ENCODE data around the gene TPRN.

The TPRN gene

GRCh38 chr9:137236238-137236935 lies 35.8 kb upstream of the TPRN start:
- DNase-seq (ENCODE audit: low read depth in 2 of 2), result peak; percentile 80 to 81

GRCh38 chr9:137235424-137236237 lies 35.1 kb upstream of the TPRN start:
- no peak for DNase-seq (ENCODE audit: low read depth in 2 of 2)

- no peak for DNase-seq (ENCODE audit: low read depth in 2 of 2)
These were observed 34.4 kb upstream of the TPRN start for GRCh38 chr9:137234758-137235423.

GRCh38 chr9:137234055-137234697 lies 33.6 kb upstream of the TPRN start:
- no peak for DNase-seq (ENCODE audit: low read depth in 2 of 2)

GRCh38 chr9:137233143-137233980 lies 32.8 kb upstream of the TPRN start:
- no peak for DNase-seq (ENCODE audit: low read depth in 2 of 2)

GRCh38 chr9:137232510-137232909 lies 32.0 kb upstream of the TPRN start:
- DNase-seq (ENCODE audit: low read depth in 2 of 2), result no peak

GRCh38 chr9:137232101-137232500 lies 31.6 kb upstream of the TPRN start:
- DNase-seq (ENCODE audit: low read depth in 2 of 2), result no peak

- no peak for DNase-seq (ENCODE audit: low read depth in 2 of 2)
These were observed 31.0 kb upstream of the TPRN start for GRCh38 chr9:137231372-137232039.

- no peak for DNase-seq (ENCODE audit: low read depth in 2 of 2)
These were observed 30.3 kb upstream of the TPRN start, which contains the start of gene SLC34A3 for GRCh38 chr9:137230705-137231371. Gene SLC34A3, plus strand, starts transcription at chr9:137230901. Its CDS starts 802 bp downstream, at chr9:137231703.

GRCh38 chr9:137229903-137230704 lies 29.6 kb upstream of the TPRN start:
- DNase-seq (ENCODE audit: low read depth in 2 of 2), result no peak

GRCh38 chr9:137228968-137229896 lies 28.7 kb upstream of the TPRN start:
- DNase-seq (ENCODE audit: low read depth in 2 of 2), result no peak

GRCh38 chr9:137228506-137228967 lies 28.0 kb upstream of the TPRN start:
- no peak for DNase-seq (ENCODE audit: low read depth in 2 of 2)

- DNase-seq (ENCODE audit: low read depth in 2 of 2), result no peak
These were observed 27.4 kb upstream of the TPRN start for GRCh38 chr9:137227853-137228505.

GRCh38 chr9:137227054-137227852 lies 26.7 kb upstream of the TPRN start, which contains the start of gene RNF224:
Gene RNF224, plus strand, starts transcription at chr9:137227502. Its CDS starts 834 bp downstream, at chr9:137228336.
- DNase-seq (ENCODE audit: low read depth in 2 of 2), result peak; percentile 64 to 69

GRCh38 chr9:137226338-137227053 lies 26.0 kb upstream of the TPRN start:
- no peak for DNase-seq (ENCODE audit: low read depth in 2 of 2)

Measured in activated CD8-positive, alpha-beta memory T cell treated with anti-CD3 and anti-CD28 coated beads for 4 hours (primary cell).